Tibial artery (tissue), 4 donors: ENCODE data around the gene DMBX1.

Experiments used
- DNase-seq, 2 donors: peaks; one replicate each; pipeline ENCODE4 v3.0.0-alpha.2; 2019
- H3K27ac ChIP-seq, 2 donors: fragments of 200-600 bp; sonication (generic) in 1 of 2; 1 replicate in 1 of 2; 2 replicates in 1 of 2; pipeline ENCODE4 v1.5.1; 2018 to 2019; ENCODE audit warnings: mild to moderate bottlenecking in 1 of 2
- H3K27me3 ChIP-seq, 2 donors: fragments of 200-600 bp; sonication (generic) in 1 of 2; one replicate each; pipeline versions ENCODE4 v1.5.1 to v1.6.0; 2016 to 2019
- H3K36me3 ChIP-seq, 3 donors: fragments of 200-600 bp; sonication (generic) in 2 of 3; one replicate each; pipeline ENCODE4 v1.5.1; 2016 to 2019; ENCODE audit warnings: mild to moderate bottlenecking in 2 of 3
- H3K4me1 ChIP-seq, 4 donors: fragments of 200-600 bp; sonication (generic) in 2 of 4; 1 replicate in 3 of 4; 2 replicates in 1 of 4; pipeline ENCODE4 v1.5.1; 2016 to 2019
- H3K4me3 ChIP-seq, 2 donors: fragments of 200-600 bp; sonication (generic) in 1 of 2; 1 replicate in 1 of 2; 2 replicates in 1 of 2; pipeline ENCODE4 v1.5.1; 2018 to 2019; ENCODE audit warnings: mild to moderate bottlenecking in 2 of 2
- H3K9me3 ChIP-seq, 3 donors: fragments of 200-600 bp; sonication (generic) in 1 of 3; one replicate each; pipeline ENCODE4 v1.5.1; 2016 to 2019
- intact Hi-C: fragments of 100-400 bp; cut with DNase I; formaldehyde crosslinking; loops from one replicate; pipeline ENCODE4 v1.15.0; 2023; ENCODE audit warnings: low total_unique reads
- TF ChIP-seq, protein P1 (sequence below), 2 experiments: fragments of 200-600 bp in 1 of 2; fragments of 450-650 bp in 1 of 2; IDR thresholded peaks; one replicate each; pipeline ENCODE4 v1.5.1; 2017 to 2019; ENCODE audit warnings: antibody characterized with exemption in 2 of 2, mild to moderate bottlenecking in 1 of 2, moderate library complexity in 1 of 2

The DMBX1 gene

DNA sequence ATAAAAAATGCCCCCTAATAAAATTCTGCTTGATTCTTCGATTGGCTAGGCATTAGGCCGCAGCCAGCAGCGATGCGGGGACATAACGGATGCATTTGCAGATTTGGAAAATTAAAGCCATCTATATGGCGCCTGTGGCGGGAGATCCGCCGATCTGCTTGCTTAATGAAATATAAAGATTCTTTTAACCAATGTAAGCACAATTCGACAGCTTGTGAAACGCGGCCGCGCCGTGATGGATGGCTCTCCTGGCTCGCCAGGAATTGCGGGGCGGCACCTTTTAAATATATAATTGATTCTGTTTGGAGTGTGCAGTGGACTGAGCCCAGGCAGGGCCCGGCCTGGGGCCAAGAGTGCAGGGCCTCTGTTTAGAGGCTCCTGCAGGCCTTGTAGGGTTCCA, 8.0 kb downstream of the DMBX1 start:
- no peaks in the 10 kb centered on the region for H3K36me3 ChIP-seq
- H3K9me3 ChIP-seq, result no peaks in the 10 kb centered on the region
- intact Hi-C loops, result no loop called here
- no peak overlapping the region for H3K4me3 ChIP-seq
- peaks cover 0 to 54% of the 10 kb centered on the region in 2 donors for H3K27me3 ChIP-seq
- no peaks in the 10 kb centered on the region for H3K4me1 ChIP-seq
- TF ChIP-seq, protein P1, sequence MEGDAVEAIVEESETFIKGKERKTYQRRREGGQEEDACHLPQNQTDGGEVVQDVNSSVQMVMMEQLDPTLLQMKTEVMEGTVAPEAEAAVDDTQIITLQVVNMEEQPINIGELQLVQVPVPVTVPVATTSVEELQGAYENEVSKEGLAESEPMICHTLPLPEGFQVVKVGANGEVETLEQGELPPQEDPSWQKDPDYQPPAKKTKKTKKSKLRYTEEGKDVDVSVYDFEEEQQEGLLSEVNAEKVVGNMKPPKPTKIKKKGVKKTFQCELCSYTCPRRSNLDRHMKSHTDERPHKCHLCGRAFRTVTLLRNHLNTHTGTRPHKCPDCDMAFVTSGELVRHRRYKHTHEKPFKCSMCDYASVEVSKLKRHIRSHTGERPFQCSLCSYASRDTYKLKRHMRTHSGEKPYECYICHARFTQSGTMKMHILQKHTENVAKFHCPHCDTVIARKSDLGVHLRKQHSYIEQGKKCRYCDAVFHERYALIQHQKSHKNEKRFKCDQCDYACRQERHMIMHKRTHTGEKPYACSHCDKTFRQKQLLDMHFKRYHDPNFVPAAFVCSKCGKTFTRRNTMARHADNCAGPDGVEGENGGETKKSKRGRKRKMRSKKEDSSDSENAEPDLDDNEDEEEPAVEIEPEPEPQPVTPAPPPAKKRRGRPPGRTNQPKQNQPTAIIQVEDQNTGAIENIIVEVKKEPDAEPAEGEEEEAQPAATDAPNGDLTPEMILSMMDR (IDR thresholded peaks at IDR 0.05), result no peak
- no peak for DNase-seq
- H3K27ac ChIP-seq, result no peak overlapping the region

GRCh38 chr1:46501528-46501927, 11.9 kb downstream of the DMBX1 start:
- no peaks in the 10 kb centered on the region for H3K9me3 ChIP-seq
- intact Hi-C loops, result no loop called here
- no peak for DNase-seq
- peaks cover 0 to 33% of the 10 kb centered on the region in 2 donors for H3K27me3 ChIP-seq
- no peak overlapping the region for H3K27ac ChIP-seq
- no peak overlapping the region for H3K4me3 ChIP-seq
- TF ChIP-seq, protein P1 (IDR thresholded peaks at IDR 0.05), result no peak
- H3K4me1 ChIP-seq, result no peaks in the 10 kb centered on the region
- no peaks in the 10 kb centered on the region for H3K36me3 ChIP-seq

- DNase-seq, result no peak
- TF ChIP-seq, protein P1 (IDR thresholded peaks at IDR 0.05), result no peak
Measured at GRCh38 chr1:46503421-46503820, 13.8 kb downstream of the DMBX1 start.

GRCh38 chr1:46506470-46507219, 17.0 kb downstream of the DMBX1 start:
- intact Hi-C loops, result no loop called here
- H3K36me3 ChIP-seq, result no peaks in the 10 kb centered on the region
- peaks cover 0 to 36% of the 10 kb centered on the region in 2 donors for H3K27me3 ChIP-seq
- DNase-seq, result no peak
- H3K4me3 ChIP-seq, result no peak overlapping the region
- TF ChIP-seq, protein P1 (IDR thresholded peaks at IDR 0.05), result no peak
- H3K9me3 ChIP-seq, result no peaks in the 10 kb centered on the region
- no peak overlapping the region for H3K27ac ChIP-seq
- H3K4me1 ChIP-seq, result no peaks in the 10 kb centered on the region

More at GRCh38 chr1:46503421-46503820, 13.8 kb downstream of the DMBX1 start:
- H3K4me3 ChIP-seq, result no peak overlapping the region
- no peaks in the 10 kb centered on the region for H3K36me3 ChIP-seq
- no peaks in the 10 kb centered on the region for H3K9me3 ChIP-seq
- intact Hi-C loops, result no loop called here
- no peaks in the 10 kb centered on the region for H3K4me1 ChIP-seq
- peaks cover 0 to 30% of the 10 kb centered on the region in 2 donors for H3K27me3 ChIP-seq
- H3K27ac ChIP-seq, result no peak overlapping the region

GRCh38 chr1:46508757-46509156, 19.1 kb downstream of the DMBX1 start:
- H3K4me3 ChIP-seq, result no peak overlapping the region
- TF ChIP-seq, protein P1 (IDR thresholded peaks at IDR 0.05), result no peak
- no peaks in the 10 kb centered on the region for H3K4me1 ChIP-seq
- H3K27ac ChIP-seq, result no peak overlapping the region
- H3K36me3 ChIP-seq, result no peaks in the 10 kb centered on the region
- no peak for DNase-seq
- H3K9me3 ChIP-seq, result no peaks in the 10 kb centered on the region
- peaks cover 0 to 28% of the 10 kb centered on the region in 2 donors for H3K27me3 ChIP-seq
- intact Hi-C loops, result no loop called here
